ENCODE data around the gene CCN5.

DNA sequence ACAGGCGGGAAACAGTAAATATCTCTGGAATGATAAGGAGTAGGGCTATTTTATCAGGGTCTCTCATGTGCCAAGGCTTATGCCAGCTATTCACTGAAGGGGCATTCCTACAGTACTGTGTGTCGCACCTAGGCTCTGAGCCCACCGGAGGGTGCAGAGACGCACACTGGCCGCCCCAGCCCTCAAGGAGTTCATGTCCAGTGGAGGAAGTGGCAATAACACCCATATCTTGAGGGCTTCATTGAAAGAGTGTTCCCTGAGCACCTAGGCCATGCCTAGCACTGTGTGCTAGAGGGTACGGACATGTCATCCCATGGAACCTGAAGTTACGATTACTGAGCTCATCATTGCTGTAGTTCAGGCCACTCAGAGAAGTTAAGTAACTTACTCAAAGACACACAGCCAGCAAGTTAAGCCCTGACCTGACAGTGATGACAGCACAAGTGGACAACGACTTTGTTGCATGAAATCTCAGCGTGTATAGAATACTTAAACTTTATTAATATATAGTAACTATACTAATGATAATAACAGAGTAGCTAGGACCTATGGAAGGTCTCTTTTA, 8.7 kb downstream of the CCN5 start:
- TF ChIP-seq, protein P1, sequence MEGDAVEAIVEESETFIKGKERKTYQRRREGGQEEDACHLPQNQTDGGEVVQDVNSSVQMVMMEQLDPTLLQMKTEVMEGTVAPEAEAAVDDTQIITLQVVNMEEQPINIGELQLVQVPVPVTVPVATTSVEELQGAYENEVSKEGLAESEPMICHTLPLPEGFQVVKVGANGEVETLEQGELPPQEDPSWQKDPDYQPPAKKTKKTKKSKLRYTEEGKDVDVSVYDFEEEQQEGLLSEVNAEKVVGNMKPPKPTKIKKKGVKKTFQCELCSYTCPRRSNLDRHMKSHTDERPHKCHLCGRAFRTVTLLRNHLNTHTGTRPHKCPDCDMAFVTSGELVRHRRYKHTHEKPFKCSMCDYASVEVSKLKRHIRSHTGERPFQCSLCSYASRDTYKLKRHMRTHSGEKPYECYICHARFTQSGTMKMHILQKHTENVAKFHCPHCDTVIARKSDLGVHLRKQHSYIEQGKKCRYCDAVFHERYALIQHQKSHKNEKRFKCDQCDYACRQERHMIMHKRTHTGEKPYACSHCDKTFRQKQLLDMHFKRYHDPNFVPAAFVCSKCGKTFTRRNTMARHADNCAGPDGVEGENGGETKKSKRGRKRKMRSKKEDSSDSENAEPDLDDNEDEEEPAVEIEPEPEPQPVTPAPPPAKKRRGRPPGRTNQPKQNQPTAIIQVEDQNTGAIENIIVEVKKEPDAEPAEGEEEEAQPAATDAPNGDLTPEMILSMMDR (conservative IDR thresholded peaks at IDR 0.05 in 1 of 2, IDR thresholded peaks at IDR 0.05 in 1 of 2; ENCODE audit: extremely low read depth in 1 of 2, insufficient read depth in 1 of 2, low read depth in 1 of 2, low read length in 2 of 2), result no peak
- TF ChIP-seq EZH2 (IDR thresholded peaks at IDR 0.05; ENCODE audit: borderline replicate concordance, low read length), result no peak
